ENCODE results near the gene CDH8.

- TF ChIP-seq, protein P1, sequence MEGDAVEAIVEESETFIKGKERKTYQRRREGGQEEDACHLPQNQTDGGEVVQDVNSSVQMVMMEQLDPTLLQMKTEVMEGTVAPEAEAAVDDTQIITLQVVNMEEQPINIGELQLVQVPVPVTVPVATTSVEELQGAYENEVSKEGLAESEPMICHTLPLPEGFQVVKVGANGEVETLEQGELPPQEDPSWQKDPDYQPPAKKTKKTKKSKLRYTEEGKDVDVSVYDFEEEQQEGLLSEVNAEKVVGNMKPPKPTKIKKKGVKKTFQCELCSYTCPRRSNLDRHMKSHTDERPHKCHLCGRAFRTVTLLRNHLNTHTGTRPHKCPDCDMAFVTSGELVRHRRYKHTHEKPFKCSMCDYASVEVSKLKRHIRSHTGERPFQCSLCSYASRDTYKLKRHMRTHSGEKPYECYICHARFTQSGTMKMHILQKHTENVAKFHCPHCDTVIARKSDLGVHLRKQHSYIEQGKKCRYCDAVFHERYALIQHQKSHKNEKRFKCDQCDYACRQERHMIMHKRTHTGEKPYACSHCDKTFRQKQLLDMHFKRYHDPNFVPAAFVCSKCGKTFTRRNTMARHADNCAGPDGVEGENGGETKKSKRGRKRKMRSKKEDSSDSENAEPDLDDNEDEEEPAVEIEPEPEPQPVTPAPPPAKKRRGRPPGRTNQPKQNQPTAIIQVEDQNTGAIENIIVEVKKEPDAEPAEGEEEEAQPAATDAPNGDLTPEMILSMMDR (IDR thresholded peaks at IDR 0.05; ENCODE audit: poor library complexity): no peak
- TF ChIP-seq EZH2 (IDR thresholded peaks at IDR 0.05; ENCODE audit: borderline replicate concordance): no peak
- TF ChIP-seq EZH2phosphoT487 (IDR thresholded peaks at IDR 0.05; ENCODE audit: low read depth, severe bottlenecking, unreplicated experiment): no peak
Measured at GRCh38 chr16:61885343-61885742, 150.9 kb downstream of the CDH8 start.

All from hepatocyte (in vitro differentiated cells).